ENCODE data around the gene CACNA1G. TPM values are rescaled to one million over a fixed set of nuclear protein-coding genes. Genes with fewer than 3 reads are reported as not detected.

CACNA1G gene
- total and polyA plus RNA-seq, 2 donors (not counting 3 experiments of a cell fraction or from before 2014, with no cell fraction given) = not detected

DNA sequence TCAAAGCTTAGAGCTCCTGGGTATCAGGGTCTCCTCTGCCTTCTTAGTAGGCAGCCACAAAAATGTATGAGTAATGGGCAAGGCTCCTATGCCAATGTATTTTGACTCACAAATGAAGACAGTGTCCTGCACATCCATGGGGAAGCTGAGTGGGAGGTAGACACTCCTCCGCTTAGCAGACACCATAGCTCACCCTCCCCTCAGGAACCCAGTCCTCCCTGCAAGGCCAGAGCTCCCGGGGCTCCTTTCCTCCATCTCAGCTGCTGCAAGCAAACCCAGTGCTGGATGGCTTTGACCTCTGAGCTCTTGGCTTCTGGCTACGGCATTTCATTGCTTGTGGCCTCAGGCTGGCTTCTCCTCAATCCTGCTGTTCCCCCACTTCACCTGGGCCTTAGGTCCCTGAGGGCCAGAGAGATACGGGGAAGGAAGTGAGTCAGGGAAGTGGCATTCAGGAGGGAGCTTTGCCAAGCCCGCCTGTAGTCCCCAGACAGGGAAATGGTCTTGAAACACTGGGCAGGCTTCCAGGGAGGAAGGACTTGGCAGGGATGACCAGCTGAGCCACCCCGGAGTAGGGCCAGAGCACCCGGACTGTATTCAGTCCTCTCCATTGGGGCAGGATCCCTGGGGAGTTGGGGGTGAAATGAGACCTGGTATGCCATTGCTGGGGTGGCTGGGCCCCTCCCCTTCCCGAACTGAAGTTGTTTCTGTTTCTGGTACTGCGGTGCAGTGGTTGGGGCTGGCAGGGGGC lies 78.6 kb downstream of the CACNA1G start:
- Histone ChIP-seq H2AFZ (ENCODE audit: low read depth, low read length) (no peak overlapping the region), H3K79me2 (ENCODE audit: control insufficient read depth, insufficient read depth, low read length) (no peaks in the 10 kb centered on the region), H3K9me3 (replicated peaks; ENCODE audit: control insufficient read depth, insufficient read depth, low read length) (no peaks in the 10 kb centered on the region), H3K4me2 (ENCODE audit: insufficient read depth, low read length) (peak overlapping the region; percentile 36), H3K27me3 (ENCODE audit: control insufficient read depth in 2 of 2, insufficient read depth in 2 of 2, low read length in 2 of 2) (no peaks in the 10 kb centered on the region), H3K9me1 (replicated peaks; ENCODE audit: control insufficient read depth, extremely low read depth, insufficient read depth, low read length) (no peaks in the 10 kb centered on the region), H3K27ac (ENCODE audit: insufficient read depth, low read depth, low read length) (peak overlapping the region; percentile 72), H3K4me1 (ENCODE audit: control insufficient read depth, extremely low read depth, insufficient read depth, low read length) (peaks cover 46% of the 10 kb centered on the region), H4K20me1 (replicated peaks; ENCODE audit: control insufficient read depth, extremely low read depth, insufficient read depth, low read length) (no peaks in the 10 kb centered on the region), H3K4me3 (replicated peaks in 1 of 3; ENCODE audit: insufficient read depth in 1 of 3, low read depth in 1 of 3, low read length in 3 of 3) (no peak overlapping the region), H3K9ac (replicated peaks; ENCODE audit: extremely low read depth, insufficient read depth, low read length) (no peak overlapping the region), H3K36me3 (ENCODE audit: control insufficient read depth in 2 of 2, extremely low read depth in 1 of 2, insufficient read depth in 2 of 2, low read length in 2 of 2) (no peaks in the 10 kb centered on the region)
- TF ChIP-seq FOS (IDR thresholded peaks at IDR 0.05; ENCODE audit: borderline replicate concordance, insufficient read depth, low read length) (peak; percentile 87), POLR2AphosphoS5 (IDR thresholded peaks at IDR 0.05; ENCODE audit: insufficient read depth, low read depth, low read length) (peak; percentile 85), JUN (IDR thresholded peaks at IDR 0.05; ENCODE audit: borderline replicate concordance, insufficient read depth, insufficient read length, low read depth) (peak; percentile 76), GATA2 (IDR thresholded peaks at IDR 0.05; ENCODE audit: insufficient read depth, insufficient read length, low read depth, low read length) (peak; percentile 66)
- TF ChIP-seq, protein P1, sequence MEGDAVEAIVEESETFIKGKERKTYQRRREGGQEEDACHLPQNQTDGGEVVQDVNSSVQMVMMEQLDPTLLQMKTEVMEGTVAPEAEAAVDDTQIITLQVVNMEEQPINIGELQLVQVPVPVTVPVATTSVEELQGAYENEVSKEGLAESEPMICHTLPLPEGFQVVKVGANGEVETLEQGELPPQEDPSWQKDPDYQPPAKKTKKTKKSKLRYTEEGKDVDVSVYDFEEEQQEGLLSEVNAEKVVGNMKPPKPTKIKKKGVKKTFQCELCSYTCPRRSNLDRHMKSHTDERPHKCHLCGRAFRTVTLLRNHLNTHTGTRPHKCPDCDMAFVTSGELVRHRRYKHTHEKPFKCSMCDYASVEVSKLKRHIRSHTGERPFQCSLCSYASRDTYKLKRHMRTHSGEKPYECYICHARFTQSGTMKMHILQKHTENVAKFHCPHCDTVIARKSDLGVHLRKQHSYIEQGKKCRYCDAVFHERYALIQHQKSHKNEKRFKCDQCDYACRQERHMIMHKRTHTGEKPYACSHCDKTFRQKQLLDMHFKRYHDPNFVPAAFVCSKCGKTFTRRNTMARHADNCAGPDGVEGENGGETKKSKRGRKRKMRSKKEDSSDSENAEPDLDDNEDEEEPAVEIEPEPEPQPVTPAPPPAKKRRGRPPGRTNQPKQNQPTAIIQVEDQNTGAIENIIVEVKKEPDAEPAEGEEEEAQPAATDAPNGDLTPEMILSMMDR (IDR thresholded peaks at IDR 0.05; ENCODE audit: extremely low read depth in 1 of 2, insufficient read depth in 1 of 2, low read depth in 1 of 2, low read length in 2 of 2) = no peak
- FAIRE-seq (peak; percentile 100), DNase-seq (ENCODE audit: low read depth, low spot score) (peak; percentile 93)
- POLR2A ChIA-PET = interaction anchor here (2.8 kb wide), 1 partner anchor 22 kb away, joined by 23 read pairs; no protein-coding TSS in a partner anchor
- intact Hi-C loops (cut with micrococcal nuclease) = loop anchor here (1.0 kb wide), 1 partner anchor 22 kb away; no protein-coding TSS in a partner anchor
- dilution Hi-C loops (cut with MboI; ENCODE audit: extremely low pct_ligation_motif_present, low sequenced_read_pairs) = no loop called here
- no TSS peak for BruUV-seq (replicated peaks)
- CTCF ChIA-PET = interaction anchor here (0.8 to 7.0 kb wide), 12 partner anchors 12 to 242 kb away, joined by 4 to 96 read pairs (median 8); partner anchors contain the start of gene LRRC59

Data from endothelial cell of umbilical vein (primary cell).